Activated gamma-delta T cell (primary cell): ENCODE data around the gene TMEM100.

Experiments
- DNase-seq: peaks from one replicate; lab custom pipeline; 2025; lab: John Stamatoyannopoulos, UW
- total RNA-seq, 2 donors: gene quantifications; one replicate each; lab custom pipeline; 2026; lab: John Stamatoyannopoulos, UW

The TMEM100 gene
- total RNA-seq, result 0.05 to 0.09 reads per million in 2 donors

GRCh38 chr17:55722742-55723487 lies at the start of gene TMEM100:
TSS of gene TMEM100 (minus strand) at chr17:55722864. CDS start at chr17:55721070, 1,794 bp downstream.
- no peak for DNase-seq

GRCh38 chr17:55772086-55772485 lies 49.4 kb upstream of the TMEM100 start:
- DNase-seq, result no peak

GRCh38 chr17:55770196-55770870 lies 47.7 kb upstream of the TMEM100 start:
- no peak for DNase-seq

GRCh38 chr17:55769625-55770000 lies 46.9 kb upstream of the TMEM100 start:
- DNase-seq, result no peak

GRCh38 chr17:55768936-55769624 lies 46.4 kb upstream of the TMEM100 start:
- DNase-seq, result no peak

- DNase-seq, result no peak
Measured at GRCh38 chr17:55765472-55765871, 42.8 kb upstream of the TMEM100 start.

- DNase-seq, result no peak
Measured at GRCh38 chr17:55764610-55765009, 41.9 kb upstream of the TMEM100 start.

- no peak for DNase-seq
Measured at GRCh38 chr17:55763856-55764255, 41.2 kb upstream of the TMEM100 start.

- DNase-seq, result no peak
Measured at GRCh38 chr17:55762086-55762858, 39.6 kb upstream of the TMEM100 start.

- DNase-seq, result no peak
Measured at GRCh38 chr17:55760643-55761355, 38.1 kb upstream of the TMEM100 start.

GRCh38 chr17:55758171-55758570 lies 35.5 kb upstream of the TMEM100 start:
- no peak for DNase-seq

GRCh38 chr17:55757659-55758058 lies 35.0 kb upstream of the TMEM100 start:
- no peak for DNase-seq

GRCh38 chr17:55756689-55757088 lies 34.0 kb upstream of the TMEM100 start:
- DNase-seq, result no peak

- no peak for DNase-seq
Measured at GRCh38 chr17:55751720-55752250, 29.1 kb upstream of the TMEM100 start.

- peak; percentile 43 for DNase-seq
Measured at GRCh38 chr17:55750750-55751657, 28.3 kb upstream of the TMEM100 start, which contains the start of gene PCTP. TSS of gene PCTP (plus strand) at chr17:55751051. CDS start at chr17:55751104, 53 bp downstream.

- no peak for DNase-seq
Measured at GRCh38 chr17:55749985-55750384, 27.3 kb upstream of the TMEM100 start.

GRCh38 chr17:55748841-55749240 lies 26.2 kb upstream of the TMEM100 start:
- DNase-seq, result no peak

- no peak for DNase-seq
Measured at GRCh38 chr17:55747209-55747608, 24.5 kb upstream of the TMEM100 start.

GRCh38 chr17:55746466-55746865 lies 23.8 kb upstream of the TMEM100 start:
- DNase-seq, result no peak

- DNase-seq, result no peak
Measured at GRCh38 chr17:55745258-55745657, 22.6 kb upstream of the TMEM100 start.
